GOT3 (cell line): ENCODE results near the gene LDHAL6B.

Source experiments
- DNase-seq: peaks from one replicate; lab custom pipeline; 2025; ENCODE audit warnings: mixed read lengths; lab: John Stamatoyannopoulos, UW

Gene LDHAL6B

DNA sequence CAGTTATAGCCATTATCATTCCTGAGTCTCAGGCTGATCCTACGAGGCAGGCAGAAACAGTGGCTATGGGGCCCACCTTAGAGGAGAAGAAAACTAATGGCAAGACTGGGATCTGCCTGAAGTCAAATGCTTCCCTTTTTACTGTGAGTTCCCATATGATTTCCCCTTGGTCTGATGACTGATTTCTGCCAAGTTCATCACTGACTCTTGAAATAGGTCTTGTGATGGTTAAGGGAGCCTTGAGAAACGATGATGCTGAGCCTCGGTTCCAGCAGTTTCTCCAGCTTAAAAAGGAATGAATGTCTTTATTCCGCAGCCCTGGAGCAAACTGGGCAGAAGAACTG lies 29.4 kb upstream of the LDHAL6B start:
- DNase-seq = no peak

DNA sequence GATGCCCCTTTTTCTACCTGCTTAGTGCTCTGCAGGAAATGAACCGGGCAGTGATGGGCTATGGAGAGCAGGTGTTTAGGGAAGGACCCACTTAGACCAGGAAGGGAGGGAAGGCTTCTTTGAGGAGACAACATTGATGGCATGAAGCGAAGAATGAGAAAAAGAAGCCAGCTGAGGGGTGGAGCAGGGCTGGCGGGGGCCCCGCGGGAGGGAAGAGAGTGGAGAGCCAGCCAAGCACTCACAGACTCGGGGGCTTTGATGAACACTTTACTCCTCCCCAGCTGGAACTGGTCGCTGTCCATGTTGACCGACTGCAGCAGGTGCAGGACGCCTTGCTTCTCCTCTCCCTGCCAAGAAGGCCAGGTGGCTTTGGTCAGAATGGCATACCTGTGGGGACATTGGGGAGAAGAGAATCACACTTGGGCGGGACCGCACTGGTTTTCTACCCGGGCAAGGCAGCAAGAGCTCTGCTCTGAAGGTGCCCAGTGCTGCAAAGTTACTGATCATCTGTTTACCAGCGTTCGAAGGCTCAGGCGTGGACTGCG lies 28.4 kb upstream of the LDHAL6B start:
- DNase-seq = no peak

DNA sequence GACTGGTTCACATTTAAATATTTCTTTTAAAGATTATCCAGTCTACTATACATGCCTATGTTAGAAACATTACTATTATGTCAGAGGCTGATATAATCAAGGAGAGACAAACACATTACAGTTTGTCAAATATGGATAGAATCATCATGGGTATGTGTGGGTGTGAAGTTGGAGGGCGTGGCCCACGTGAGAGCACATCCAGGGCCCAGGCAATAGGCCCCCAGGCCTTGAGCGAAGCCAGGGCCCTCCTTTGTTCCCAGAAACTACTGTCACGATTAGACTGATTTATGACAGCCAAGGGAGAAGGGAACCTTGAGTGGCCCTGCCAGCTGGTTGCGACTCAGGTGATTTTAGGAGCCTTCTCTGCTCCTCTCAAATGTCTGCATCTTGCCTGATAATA lies 26.9 kb upstream of the LDHAL6B start:
- DNase-seq = no peak

DNA sequence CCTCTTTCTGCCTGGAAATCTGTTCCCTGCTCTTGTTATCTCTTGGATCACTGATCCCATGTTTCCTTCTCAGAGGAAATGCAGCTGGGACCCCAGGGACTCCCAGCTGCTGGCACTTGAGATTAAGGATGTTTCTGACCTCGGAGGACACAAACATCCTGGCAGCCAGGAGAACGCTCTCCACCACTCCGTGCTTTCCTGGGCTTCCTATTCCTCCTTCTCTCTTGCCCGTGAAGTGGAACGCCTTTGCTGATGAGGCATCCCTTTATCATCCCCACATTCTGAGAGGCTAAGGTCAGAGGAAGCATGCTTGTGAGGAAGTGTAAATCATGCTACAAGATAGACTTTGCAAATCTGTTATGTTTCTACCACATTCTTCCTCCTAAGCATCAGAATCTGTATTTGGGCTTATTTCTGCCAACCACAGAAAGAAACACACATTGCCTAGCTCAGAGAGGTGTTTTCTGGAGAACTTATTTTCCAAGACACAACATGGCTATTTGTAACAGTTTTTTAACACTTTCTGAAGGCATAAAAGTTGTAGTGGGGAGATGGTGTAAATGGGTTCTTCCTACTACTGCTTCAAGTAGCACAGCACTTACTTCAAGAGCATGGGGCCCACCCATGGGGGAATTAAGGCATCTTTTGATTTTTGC lies 25.6 kb upstream of the LDHAL6B start:
- DNase-seq = no peak

DNA sequence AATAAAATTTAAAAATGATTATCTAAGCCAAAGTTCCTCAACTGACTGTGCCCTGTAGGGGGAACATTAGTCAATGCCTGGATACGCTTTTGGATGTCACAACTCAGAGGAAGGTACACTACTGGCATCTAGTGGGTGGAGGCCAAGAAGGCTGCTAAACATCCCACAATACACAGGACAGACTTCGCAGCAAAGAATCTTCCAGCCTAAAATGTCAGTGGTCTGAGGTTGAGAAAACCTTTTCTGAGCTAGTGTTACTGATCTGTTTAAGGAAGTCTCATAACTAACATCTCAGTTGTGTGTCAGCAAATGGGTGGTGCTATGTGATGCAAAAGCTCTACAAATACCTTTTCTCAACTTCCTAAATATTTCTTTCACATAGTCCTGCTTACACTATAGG lies 20.9 kb upstream of the LDHAL6B start:
- no peak for DNase-seq

DNA sequence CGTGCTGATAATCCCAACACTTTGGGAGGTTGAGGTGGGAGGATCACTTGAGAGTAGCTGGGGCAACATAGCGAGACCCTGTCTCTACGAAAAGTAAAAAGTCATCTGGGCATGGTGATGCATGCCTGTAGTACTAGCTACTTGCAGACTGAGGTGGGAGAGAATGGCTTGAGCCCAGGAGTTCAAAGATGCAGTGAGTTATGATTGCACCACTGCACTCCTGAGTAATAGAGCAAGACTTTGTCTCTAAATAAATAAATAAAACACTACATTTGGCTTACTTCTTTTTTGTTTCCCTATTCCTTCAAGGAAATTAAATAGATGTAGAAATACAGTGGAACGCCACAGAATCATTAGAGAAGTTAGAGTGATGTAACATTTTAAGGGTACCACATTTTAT lies 20.1 kb upstream of the LDHAL6B start:
- no peak for DNase-seq

DNA sequence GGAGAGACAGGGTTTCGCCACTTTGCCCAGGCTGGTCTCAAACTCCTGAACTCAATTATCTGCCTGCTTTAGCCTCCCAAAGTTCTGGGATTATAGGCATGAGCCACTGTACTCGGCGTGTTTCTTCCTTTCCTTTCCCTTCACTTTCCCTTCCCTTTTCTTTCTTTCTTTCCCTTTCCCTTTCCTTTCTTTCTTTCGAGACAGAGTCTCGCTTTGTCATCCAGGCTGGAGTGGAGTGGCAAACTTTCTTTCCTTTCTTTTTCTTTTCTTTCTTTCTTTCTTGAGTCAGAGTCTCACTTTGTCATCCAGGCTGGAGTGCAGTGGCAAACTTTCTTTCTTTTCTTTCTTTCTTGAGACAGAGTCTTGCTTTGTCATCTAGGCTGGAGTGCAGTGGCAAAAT lies 17.4 kb upstream of the LDHAL6B start:
- no peak for DNase-seq

DNA sequence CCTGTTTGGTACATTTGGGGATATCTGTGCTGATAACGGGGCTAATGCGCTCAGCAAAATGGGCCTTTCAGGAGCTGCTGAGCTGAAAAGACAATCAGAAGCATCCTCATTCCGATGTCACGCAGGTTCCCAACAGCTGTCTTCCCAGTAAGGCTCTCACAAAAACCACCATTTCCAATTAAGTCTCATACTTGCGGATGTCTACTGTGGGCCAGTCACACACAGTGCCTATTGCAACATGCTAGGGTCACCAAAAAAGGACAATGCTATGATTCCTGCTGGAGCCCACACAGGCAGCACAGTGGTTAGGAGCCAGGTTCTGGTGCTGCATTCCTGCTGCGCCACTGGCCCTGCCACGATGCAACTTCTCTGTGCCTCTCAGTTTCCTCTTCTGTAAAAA lies 16.4 kb upstream of the LDHAL6B start:
- no peak for DNase-seq

DNA sequence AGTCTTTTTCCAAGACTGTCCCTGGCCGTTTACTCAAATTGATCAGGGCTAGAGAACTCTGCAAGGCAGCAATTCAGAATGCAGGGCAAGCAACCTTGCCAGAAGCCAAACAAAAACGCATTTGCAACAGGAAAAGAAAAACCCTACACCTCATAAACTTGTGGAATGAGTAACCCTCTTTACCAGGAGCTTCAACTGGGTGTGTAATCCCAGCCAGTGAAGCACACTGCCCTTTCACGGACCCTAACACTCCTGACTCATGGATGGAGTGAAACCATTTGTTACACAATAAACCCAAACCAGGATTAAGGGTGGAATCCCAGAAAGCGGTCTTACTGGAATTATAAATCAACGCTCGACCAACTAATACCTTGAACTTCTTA lies 14.8 kb upstream of the LDHAL6B start:
- DNase-seq = no peak

DNA sequence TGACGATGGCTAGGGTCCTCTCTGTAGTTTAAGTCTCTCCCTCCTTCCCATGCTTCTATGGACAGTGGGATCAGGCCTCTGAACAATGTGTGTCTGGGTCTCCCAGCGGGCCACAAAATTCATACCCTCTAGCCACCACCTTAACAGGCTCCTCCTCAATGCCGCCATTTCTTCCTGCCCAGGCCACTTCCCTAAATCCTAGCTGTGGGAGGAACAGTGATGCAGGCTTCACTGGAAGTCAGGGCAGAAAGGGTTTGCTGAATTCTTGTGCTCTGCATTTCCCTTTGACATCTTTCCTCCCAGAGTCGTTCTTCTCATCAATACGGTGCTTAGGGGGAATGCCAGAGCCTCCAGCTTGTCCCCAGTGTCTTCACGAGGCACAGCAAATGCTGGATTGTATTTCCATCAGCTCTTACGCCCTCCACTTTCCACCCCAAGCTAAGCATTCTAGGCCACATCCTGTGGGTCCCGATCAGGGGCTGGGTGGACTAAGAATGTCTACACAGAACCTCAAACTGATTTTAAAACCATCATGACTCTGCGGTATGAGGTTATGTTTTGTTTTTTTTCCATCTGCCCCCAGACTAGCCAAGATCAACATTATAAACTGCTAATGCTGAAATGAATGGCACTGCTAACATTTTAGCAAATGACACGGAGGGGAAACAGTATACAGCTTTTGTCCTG lies 11.9 kb upstream of the LDHAL6B start:
- DNase-seq = no peak

DNA sequence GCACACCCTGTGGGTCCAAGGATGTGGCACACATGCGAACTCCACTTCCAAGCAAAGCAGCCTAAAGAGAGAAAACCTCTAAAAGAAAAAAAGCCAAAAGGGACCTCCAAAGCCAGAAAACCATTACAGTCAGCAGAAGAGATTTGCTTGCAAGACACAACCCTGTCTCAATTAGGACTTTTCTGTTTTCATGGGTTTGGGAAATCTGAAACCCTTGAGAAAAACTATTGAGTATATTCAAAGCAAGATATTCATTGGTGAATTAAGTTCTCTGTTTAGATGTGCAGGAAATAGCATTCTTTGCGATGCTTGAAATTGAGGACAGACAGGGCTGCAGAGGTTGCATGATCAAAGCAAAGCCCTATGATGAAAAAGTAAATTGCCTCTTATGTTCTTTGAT lies 10.2 kb upstream of the LDHAL6B start:
- DNase-seq = no peak

DNA sequence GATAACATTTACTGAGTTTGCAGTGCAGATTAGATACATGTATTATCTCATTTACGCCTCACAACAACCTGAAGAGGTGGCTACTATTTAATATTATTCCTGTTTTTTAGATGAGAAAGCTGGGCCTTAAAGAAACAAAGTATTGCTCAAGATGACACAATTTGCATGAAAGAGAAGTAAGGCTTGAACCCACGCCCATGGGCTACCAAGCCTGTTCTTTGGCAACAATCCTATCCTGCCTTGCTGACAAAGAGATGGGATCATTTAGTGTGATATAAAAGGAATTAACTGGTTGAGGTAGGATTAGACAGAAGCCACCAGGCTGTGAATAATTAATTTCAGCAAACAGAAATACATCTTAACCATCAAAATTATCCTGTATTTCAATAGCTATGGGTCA lies 9.2 kb upstream of the LDHAL6B start:
- DNase-seq = no peak

DNA sequence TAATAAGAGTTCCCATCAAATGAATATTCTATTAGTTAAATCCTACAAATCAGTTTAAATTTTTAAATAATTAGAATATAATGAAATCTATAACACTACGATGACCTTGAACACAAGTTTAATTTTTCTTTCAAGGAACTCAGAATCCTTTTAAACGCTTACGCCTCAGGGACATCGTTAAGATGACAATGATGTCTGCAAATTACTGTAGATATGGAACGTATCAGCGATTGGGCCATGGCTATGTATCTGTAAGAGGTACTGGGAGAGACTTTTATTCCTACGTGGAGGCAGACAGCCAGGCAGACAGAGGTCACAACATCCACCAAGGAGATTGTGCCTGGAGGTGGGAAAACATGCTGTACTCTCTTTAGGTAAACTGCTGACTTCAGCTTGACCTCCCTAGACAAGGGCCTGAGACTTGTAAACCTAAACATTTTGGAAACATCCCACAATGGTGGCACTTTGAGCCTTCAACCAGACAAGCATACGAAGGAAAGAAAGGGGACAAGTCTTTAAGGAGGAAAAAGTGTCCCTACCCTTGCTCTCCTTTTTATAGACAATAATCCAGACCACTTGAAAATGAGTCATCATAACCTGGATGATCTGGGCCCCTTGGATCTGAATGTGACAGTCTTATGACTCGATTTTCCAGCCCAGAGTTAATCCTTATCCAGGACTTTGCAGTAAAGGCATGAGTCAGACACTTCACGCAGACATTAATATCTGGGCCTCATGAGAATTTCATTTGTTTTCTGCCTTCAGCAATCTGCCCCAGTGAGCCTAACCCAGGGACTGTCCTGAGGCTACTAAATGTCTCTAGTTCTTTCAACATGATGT lies 6.8 kb upstream of the LDHAL6B start:
- no peak for DNase-seq

DNA sequence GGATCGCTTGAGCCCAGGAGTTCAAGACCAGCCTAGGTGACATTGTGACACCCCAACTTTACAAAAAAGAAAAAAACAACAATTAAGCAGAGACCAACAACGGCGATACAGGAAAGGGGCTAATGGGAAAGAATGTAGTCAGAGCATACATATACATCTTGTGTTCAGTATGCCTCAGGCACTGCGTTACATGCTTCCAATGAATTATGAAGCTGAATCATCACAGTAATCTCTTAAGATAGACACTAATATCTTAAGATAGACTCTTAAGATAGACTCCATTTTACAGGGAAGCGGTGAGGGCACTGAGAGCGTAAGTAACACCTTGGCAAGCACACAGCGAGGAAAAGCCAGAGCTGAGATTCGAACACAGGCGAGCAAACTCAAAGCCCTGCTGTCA lies 6.1 kb upstream of the LDHAL6B start:
- DNase-seq = no peak

DNA sequence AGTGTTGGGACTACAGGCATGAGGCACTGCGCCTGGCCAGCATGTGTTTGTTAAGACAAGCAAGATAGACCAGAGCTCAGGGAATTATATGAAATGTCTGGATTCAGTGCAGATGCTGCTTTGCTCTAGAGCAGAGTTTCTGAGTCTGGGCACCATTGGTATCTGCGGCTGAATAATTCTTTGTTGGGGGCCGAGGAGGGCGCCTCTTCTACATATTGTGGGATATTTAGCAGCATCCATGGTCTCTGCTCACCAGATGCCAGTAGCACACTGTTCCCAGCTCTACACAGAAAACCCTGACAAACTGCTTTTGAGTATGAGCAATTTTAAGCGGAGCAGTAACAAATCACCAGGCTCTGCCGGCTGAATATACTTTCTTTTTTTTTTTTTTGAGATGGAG lies 3.6 kb upstream of the LDHAL6B start:
- DNase-seq = no peak

DNA sequence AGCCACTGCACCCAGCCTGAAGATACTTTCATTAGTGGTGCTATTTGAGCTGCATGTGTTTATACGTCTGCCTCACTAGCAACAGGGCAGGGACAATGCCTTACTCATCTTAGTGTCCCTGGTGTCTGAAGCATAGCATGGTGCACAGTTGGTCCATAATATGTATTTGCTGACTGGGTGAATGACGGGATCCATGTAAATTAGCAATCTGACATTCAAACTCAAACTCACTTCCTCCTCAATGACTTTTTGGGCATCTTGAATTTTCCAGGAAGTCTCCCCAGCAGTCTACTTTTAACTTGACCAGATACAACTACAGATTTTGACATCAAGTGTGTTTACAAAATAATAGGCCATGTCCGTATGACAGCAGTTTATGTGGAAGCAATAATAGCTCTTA lies 3.0 kb upstream of the LDHAL6B start:
- DNase-seq = no peak

DNA sequence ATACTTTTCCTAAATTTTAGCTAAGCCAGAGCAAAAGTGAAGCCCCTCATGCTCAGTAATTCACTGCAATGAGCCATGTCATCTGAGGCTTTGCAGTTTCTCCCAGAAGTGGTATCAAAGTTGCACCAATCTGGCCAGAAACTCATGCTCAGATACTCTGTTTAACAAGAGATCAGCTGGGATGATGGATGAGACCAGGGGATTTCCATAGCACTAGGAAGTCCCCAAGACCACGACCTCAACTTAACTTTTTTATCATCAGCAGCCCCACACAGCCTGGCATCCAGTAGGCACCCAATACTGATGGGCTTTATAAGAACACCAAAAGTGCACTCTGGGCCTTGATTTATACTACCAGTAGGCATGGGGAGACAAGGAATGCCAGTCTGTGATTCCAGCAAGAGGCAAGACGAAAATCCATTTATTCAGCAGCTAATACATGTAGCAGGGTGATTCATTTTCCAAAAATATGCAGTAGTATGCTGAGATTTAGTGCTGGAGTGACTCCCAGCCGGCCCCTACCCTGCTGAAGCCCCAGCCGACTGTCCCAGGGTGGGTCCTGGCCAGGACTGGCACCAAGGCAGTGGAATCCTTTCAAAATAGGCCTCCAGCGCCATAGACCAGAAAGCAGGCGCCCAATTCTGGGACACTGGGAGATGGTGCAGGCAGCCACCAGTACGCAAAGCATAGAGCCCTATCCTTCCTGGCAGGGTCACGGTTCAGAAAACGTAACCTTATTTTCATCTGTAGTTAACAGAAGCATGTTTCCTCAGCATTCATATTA lies 612 bp upstream of the LDHAL6B start:
- DNase-seq = no peak

DNA sequence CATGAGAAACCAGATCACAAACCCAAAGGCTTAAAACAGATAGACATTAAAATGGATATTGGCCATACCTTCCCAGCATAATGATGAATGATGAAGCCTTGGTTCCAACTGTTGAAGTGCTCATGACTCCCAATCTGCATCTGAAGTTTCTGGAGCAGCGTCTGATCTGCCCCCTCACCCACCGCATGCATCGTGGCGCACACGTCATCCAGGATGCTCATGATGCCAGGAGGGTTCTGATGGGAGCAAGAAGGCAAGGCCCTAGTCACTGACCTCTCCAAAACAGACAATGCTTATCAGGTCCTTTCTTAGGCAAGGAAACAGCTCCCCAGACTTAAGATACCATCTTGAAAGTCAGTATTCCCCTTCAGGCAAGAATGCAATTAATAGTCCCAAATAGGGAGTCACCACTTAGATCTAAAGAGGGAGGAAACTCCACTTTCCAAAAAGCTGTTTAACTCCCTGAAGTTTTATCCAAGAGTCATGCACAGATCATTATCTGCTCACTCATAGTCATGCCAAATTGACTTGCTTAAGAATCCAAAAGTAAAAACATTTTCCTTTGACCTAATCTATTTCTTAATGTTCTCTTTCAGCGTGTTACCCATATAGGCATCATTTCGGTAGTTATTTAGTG lies 2.1 kb downstream of the LDHAL6B start:
- no peak for DNase-seq

DNA sequence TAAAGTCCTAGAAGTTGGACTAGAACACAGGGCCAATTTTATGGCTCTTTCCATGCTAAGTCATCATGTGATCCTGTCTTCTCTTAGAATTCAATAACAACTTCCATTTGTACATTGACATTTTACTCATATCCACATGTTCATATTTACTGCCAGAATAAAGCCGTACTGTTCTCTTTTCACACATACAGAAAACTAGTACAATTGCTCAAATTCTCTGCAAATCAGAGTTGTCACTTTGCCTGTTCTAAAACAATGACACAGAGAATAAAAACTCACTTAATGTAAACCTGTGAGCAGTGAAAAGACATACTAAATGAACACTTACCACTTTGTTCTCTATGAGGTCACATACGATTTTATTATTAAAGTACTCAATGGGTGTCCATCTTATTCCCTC lies 3.5 kb downstream of the LDHAL6B start:
- DNase-seq = no peak

DNA sequence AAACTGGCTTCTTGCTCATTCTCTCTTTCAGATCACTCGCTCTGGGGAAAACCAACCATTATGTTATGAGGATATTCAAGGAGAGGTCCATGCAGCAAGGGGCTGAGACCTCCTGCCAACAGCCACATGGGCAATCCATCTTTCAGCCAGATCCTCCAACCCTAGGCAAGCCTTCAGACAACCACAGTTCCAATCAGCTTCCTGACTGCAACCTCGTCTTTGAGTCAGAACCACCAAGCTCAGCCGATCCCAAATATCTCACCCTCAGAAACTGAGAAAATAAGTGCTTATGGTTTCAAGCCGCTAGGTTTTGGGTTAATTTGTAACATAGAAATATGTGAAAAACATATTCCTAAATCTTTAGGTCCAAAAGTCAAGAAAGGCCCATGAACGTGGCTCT lies 10.3 kb downstream of the LDHAL6B start:
- DNase-seq = no peak

DNA sequence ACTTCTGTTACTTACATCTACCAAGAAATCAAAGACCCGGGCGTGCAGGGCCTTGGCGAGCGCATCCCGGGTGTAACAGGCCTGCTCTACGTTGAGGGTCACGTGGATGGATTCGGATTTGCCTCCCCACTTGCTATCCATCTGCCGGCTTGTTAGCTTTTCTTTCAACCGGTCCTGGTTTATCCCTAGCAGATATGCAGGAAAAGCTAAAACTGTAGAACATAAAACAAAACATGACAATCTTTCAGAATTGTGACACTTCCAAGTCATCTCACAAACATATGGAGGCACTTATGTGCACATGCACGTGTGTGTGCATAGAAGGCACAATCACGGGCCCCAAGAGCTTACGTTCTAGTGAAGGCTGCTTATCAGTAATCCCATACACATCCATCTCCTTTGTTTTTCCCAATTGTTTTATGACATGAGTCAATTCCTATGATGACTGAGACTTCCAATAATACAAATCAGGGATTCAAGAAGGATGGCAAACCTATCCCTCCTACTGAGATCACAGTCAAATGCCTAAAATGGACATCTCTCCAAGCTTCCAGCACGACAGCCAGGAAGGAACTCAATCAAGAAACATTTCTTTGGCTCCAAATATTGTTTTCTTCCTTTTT lies 11.3 kb downstream of the LDHAL6B start:
- no peak for DNase-seq
